Measurements from ENCODE around the gene MCF2L2.
"Not testable (repeated sequence)": the region's sequence is repeated elsewhere in the genome, so short reads cannot be mapped to it uniquely, and the experiment has no call there.

Gene MCF2L2

GRCh38 chr3:183233966-183234365, 194.5 kb downstream of the MCF2L2 start:
- DNase-seq (ENCODE audit: low read depth in 2 of 2), result no peak

- DNase-seq (ENCODE audit: low read depth in 2 of 2), result no peak
These were observed 197.6 kb downstream of the MCF2L2 start for GRCh38 chr3:183230826-183231225.

GRCh38 chr3:183230251-183230650, 198.2 kb downstream of the MCF2L2 start:
- not testable (repeated sequence) for DNase-seq (ENCODE audit: low read depth in 2 of 2)

GRCh38 chr3:183229178-183229577, 199.2 kb downstream of the MCF2L2 start:
- no peak for DNase-seq (ENCODE audit: low read depth in 2 of 2)

- peak in 1 of 2 experiments; percentile 44 for DNase-seq (ENCODE audit: low read depth in 2 of 2)
These were observed 200.8 kb downstream of the MCF2L2 start for GRCh38 chr3:183227586-183227985.

GRCh38 chr3:183226333-183226890, 202.0 kb downstream of the MCF2L2 start:
- no peak for DNase-seq (ENCODE audit: low read depth in 2 of 2)

GRCh38 chr3:183224180-183224970, 204.0 kb downstream of the MCF2L2 start:
- DNase-seq (ENCODE audit: low read depth in 2 of 2), result peak in 1 of 2 experiments; percentile 36

- DNase-seq (ENCODE audit: low read depth in 2 of 2), result no peak
These were observed 205.7 kb downstream of the MCF2L2 start for GRCh38 chr3:183222631-183223235.

GRCh38 chr3:183220828-183221227, 207.6 kb downstream of the MCF2L2 start:
- DNase-seq (ENCODE audit: low read depth in 2 of 2), result no peak

- no peak for DNase-seq (ENCODE audit: low read depth in 2 of 2)
These were observed 209.6 kb downstream of the MCF2L2 start for GRCh38 chr3:183218826-183219225.

- no peak for DNase-seq (ENCODE audit: low read depth in 2 of 2)
These were observed 210.7 kb downstream of the MCF2L2 start for GRCh38 chr3:183217548-183218332.

GRCh38 chr3:183215591-183216202, 212.7 kb downstream of the MCF2L2 start:
- no peak for DNase-seq (ENCODE audit: low read depth in 2 of 2)

GRCh38 chr3:183214277-183214612, 214.2 kb downstream of the MCF2L2 start:
- no peak for DNase-seq (ENCODE audit: low read depth in 2 of 2)

GRCh38 chr3:183213415-183214276, 214.8 kb downstream of the MCF2L2 start:
- no peak for DNase-seq (ENCODE audit: low read depth in 2 of 2)

GRCh38 chr3:183212565-183212964, 215.9 kb downstream of the MCF2L2 start:
- no peak for DNase-seq (ENCODE audit: low read depth in 2 of 2)

GRCh38 chr3:183212096-183212495, 216.3 kb downstream of the MCF2L2 start:
- DNase-seq (ENCODE audit: low read depth in 2 of 2), result no peak

GRCh38 chr3:183211352-183211751, 217.1 kb downstream of the MCF2L2 start:
- no peak for DNase-seq (ENCODE audit: low read depth in 2 of 2)

GRCh38 chr3:183210862-183211341, 217.5 kb downstream of the MCF2L2 start:
- DNase-seq (ENCODE audit: low read depth in 2 of 2), result peak; percentile 33 to 46

GRCh38 chr3:183210341-183210740, 218.1 kb downstream of the MCF2L2 start:
- no peak for DNase-seq (ENCODE audit: low read depth in 2 of 2)

GRCh38 chr3:183208800-183209199, 219.6 kb downstream of the MCF2L2 start:
- DNase-seq (ENCODE audit: low read depth in 2 of 2), result no peak

GRCh38 chr3:183208260-183208659, 220.2 kb downstream of the MCF2L2 start:
- no peak for DNase-seq (ENCODE audit: low read depth in 2 of 2)

Data from stimulated activated CD4-positive, alpha-beta T cell treated with anti-CD3 and anti-CD28 coated beads, Interleukin-12 subunit alpha, Interleukin-12 subunit beta, amount 100 ng/mL, for 24 hours (primary cell).